ENCODE results near the gene CDC5L. TPM values are rescaled to one million over a fixed set of nuclear protein-coding genes. Genes with fewer than 3 reads are reported as not detected.

The CDC5L gene
- total and polyA plus RNA-seq, 2 of the 13 experiments (the other 11 are each of a cell fraction or from before 2014, with no cell fraction given): 11.0 to 34.2 TPM

DNA sequence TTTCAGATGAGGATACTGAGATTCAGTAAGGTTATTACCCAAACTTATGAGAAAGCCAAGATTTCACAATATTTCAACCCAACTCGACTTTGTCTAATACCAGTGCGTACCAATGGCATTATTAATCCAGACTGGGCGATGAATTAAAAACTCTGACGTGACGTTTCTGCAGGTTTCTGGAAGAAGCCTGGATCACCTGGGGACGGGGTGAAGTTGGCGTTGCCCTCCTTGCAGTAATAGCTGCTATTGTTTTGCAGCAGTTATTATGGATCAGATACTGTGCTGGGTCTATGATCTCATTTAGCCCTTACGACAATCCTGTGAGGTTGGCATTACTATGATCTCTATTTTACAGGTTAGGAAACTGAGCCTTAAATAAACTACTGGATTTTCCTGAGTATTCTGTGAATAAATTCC lies 569 bp upstream of the CDC5L start:
- FAIRE-seq: no peak
- peak overlapping the region; percentile 89 for H3K27ac ChIP-seq (ENCODE audit: extremely low read length, insufficient read depth, low read length)
- peaks cover 0 to 3% of the 10 kb centered on the region in 2 experiments; a peak in 1 of 5 replicates for H3K27me3 ChIP-seq (ENCODE audit: control insufficient read depth in 1 of 2, insufficient read depth in 2 of 2, low read length in 2 of 2)
- POLR2A ChIA-PET: interaction anchor here (0.5 to 1.3 kb wide), 16 partner anchors 8 to 991 kb away, joined by 3 to 13 read pairs (median 3); partner anchors contain the start of genes AARS2, HSP90AB1 and SUPT3H
- DNase-seq (ENCODE audit: low spot score): no peak
- TSS peak; percentile 86 for BruUV-seq (replicated peaks)
- H3K4me1 ChIP-seq (ENCODE audit: insufficient read depth, low read length): peaks cover 34% of the 10 kb centered on the region
- H3K4me3 ChIP-seq (replicated peaks in 1 of 3; ENCODE audit: insufficient read depth in 1 of 3, low read depth in 2 of 3, low read length in 3 of 3): peak overlapping the region; percentile 70 to 85 (median 70)
- H3K79me2 ChIP-seq (ENCODE audit: insufficient read depth, low read length): peaks cover 35% of the 10 kb centered on the region
- in situ Hi-C loops (cut with HindIII; ENCODE audit: extremely low pct_ligation_motif_present, low pct_unique_long_range_greater_than_20kb): no loop called here
- H4K20me1 ChIP-seq (ENCODE audit: insufficient read depth, low read length): peaks cover 25% of the 10 kb centered on the region
- H3K9me3 ChIP-seq (ENCODE audit: low read length): no peaks in the 10 kb centered on the region
- peaks cover 2 to 12% of the 10 kb centered on the region in 2 experiments; a peak in 3 of 5 replicates for H3K36me3 ChIP-seq (replicated peaks in 1 of 2; ENCODE audit: control insufficient read depth in 1 of 2, insufficient read depth in 2 of 2, low read length in 2 of 2)
- peak overlapping the region; percentile 97 for H3K4me2 ChIP-seq (ENCODE audit: low read depth, low read length)
- intact Hi-C loops (cut with micrococcal nuclease; ENCODE audit: unreplicated experiment): no loop called here
- no peak for ATAC-seq
- H3K9ac ChIP-seq (ENCODE audit: insufficient read depth, low read depth, low read length): peak overlapping the region; percentile 93
- WGBS (ENCODE audit: low lambda C conversion rate): 66% methylated on average over 8 of the region's 8 CpGs
- CTCF ChIA-PET (ENCODE audit: low intra/inter-chr PET ratio, low total read pairs): no interaction called here
- H2AFZ ChIP-seq (ENCODE audit: low read length): peak overlapping the region; percentile 60
- TF ChIP-seq ZKSCAN8 (CRISPR knock-in tag; IDR thresholded peaks at IDR 0.05; ENCODE audit: borderline replicate concordance) (0 out of 2 replicates have a peak, but pooled peaks have one; percentile 2), SP4 (CRISPR knock-in tag; IDR thresholded peaks at IDR 0.05) (peak; percentile 52; the same call in 1 of the 2 replicates), ZNF232 (CRISPR knock-in tag; IDR thresholded peaks at IDR 0.05; ENCODE audit: borderline replicate concordance) (0 out of 2 replicates have a peak, but pooled peaks have one; percentile 39), CEBPB (IDR thresholded peaks at IDR 0.05; ENCODE audit: borderline replicate concordance, low read depth, low read length) (peak; percentile 65), ZNF614 (CRISPR knock-in tag; IDR thresholded peaks at IDR 0.05; ENCODE audit: borderline replicate concordance) (no peak), RCOR2 (CRISPR knock-in tag; IDR thresholded peaks at IDR 0.05) (no peak), ZNF629 (CRISPR knock-in tag; conservative IDR thresholded peaks at IDR 0.05) (peak; percentile 67), NFE2 (CRISPR knock-in tag; IDR thresholded peaks at IDR 0.05) (no peak), ZNF777 (CRISPR knock-in tag; IDR thresholded peaks at IDR 0.05) (0 out of 2 replicates have a peak, but pooled peaks have one; percentile 9), EEA1 (CRISPR knock-in tag; IDR thresholded peaks at IDR 0.05; ENCODE audit: borderline replicate concordance) (0 out of 2 replicates have a peak, but pooled peaks have one; percentile 1), RARA (CRISPR knock-in tag; IDR thresholded peaks at IDR 0.05) (no peak), SOX5 (CRISPR knock-in tag; IDR thresholded peaks at IDR 0.05; ENCODE audit: borderline replicate concordance) (no peak)
- TF ChIP-seq, protein P1, sequence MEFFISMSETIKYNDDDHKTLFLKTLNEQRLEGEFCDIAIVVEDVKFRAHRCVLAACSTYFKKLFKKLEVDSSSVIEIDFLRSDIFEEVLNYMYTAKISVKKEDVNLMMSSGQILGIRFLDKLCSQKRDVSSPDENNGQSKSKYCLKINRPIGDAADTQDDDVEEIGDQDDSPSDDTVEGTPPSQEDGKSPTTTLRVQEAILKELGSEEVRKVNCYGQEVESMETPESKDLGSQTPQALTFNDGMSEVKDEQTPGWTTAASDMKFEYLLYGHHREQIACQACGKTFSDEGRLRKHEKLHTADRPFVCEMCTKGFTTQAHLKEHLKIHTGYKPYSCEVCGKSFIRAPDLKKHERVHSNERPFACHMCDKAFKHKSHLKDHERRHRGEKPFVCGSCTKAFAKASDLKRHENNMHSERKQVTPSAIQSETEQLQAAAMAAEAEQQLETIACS (CRISPR knock-in tag; IDR thresholded peaks at IDR 0.05): no peak
- TF ChIP-seq, protein P2, sequence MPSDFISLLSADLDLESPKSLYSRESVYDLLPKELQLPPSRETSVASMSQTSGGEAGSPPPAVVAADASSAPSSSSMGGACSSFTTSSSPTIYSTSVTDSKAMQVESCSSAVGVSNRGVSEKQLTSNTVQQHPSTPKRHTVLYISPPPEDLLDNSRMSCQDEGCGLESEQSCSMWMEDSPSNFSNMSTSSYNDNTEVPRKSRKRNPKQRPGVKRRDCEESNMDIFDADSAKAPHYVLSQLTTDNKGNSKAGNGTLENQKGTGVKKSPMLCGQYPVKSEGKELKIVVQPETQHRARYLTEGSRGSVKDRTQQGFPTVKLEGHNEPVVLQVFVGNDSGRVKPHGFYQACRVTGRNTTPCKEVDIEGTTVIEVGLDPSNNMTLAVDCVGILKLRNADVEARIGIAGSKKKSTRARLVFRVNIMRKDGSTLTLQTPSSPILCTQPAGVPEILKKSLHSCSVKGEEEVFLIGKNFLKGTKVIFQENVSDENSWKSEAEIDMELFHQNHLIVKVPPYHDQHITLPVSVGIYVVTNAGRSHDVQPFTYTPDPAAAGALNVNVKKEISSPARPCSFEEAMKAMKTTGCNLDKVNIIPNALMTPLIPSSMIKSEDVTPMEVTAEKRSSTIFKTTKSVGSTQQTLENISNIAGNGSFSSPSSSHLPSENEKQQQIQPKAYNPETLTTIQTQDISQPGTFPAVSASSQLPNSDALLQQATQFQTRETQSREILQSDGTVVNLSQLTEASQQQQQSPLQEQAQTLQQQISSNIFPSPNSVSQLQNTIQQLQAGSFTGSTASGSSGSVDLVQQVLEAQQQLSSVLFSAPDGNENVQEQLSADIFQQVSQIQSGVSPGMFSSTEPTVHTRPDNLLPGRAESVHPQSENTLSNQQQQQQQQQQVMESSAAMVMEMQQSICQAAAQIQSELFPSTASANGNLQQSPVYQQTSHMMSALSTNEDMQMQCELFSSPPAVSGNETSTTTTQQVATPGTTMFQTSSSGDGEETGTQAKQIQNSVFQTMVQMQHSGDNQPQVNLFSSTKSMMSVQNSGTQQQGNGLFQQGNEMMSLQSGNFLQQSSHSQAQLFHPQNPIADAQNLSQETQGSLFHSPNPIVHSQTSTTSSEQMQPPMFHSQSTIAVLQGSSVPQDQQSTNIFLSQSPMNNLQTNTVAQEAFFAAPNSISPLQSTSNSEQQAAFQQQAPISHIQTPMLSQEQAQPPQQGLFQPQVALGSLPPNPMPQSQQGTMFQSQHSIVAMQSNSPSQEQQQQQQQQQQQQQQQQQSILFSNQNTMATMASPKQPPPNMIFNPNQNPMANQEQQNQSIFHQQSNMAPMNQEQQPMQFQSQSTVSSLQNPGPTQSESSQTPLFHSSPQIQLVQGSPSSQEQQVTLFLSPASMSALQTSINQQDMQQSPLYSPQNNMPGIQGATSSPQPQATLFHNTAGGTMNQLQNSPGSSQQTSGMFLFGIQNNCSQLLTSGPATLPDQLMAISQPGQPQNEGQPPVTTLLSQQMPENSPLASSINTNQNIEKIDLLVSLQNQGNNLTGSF (CRISPR knock-in tag; IDR thresholded peaks at IDR 0.05): no peak
- TF ChIP-seq, protein P3, sequence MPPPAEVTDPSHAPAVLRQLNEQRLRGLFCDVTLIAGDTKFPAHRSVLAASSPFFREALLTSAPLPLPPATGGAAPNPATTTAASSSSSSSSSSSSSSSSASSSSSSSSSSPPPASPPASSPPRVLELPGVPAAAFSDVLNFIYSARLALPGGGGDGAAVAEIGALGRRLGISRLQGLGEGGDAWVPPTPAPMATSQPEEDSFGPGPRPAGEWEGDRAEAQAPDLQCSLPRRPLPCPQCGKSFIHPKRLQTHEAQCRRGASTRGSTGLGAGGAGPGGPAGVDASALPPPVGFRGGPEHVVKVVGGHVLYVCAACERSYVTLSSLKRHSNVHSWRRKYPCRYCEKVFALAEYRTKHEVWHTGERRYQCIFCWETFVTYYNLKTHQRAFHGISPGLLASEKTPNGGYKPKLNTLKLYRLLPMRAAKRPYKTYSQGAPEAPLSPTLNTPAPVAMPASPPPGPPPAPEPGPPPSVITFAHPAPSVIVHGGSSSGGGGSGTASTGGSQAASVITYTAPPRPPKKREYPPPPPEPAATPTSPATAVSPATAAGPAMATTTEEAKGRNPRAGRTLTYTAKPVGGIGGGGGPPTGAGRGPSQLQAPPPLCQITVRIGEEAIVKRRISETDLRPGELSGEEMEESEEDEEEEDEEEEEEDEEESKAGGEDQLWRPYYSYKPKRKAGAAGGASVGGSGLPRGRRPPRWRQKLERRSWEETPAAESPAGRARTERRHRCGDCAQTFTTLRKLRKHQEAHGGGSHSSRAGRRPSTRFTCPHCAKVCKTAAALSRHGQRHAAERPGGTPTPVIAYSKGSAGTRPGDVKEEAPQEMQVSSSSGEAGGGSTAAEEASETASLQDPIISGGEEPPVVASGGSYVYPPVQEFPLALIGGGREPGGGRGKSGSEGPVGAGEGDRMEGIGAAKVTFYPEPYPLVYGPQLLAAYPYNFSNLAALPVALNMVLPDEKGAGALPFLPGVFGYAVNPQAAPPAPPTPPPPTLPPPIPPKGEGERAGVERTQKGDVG (CRISPR knock-in tag; IDR thresholded peaks at IDR 0.05; ENCODE audit: borderline replicate concordance): 0 out of 2 replicates have a peak, but pooled peaks have one; percentile 1
